H1 (cell line): ENCODE measurements around the gene THAP7. TPM values are rescaled to one million over a fixed set of nuclear protein-coding genes. Genes with fewer than 3 reads are reported as not detected.

Source experiments
- ASH2L ChIP-seq: fragments of 200-600, 300-600 bp; sonication (generic); IDR thresholded peaks from one replicate; pipeline ENCODE4 v1.7.1; 2017; ENCODE audit warnings: low read length
- BRCA1 ChIP-seq: IDR thresholded peaks from 2 replicates; pipeline ENCODE4 v1.6.1; 2012; ENCODE audit warnings: low read depth, low read length, improper control_type of control experiment
- CBX5 ChIP-seq: fragments of 300-800, 300-1000 bp; sonication (generic); IDR thresholded peaks from 2 replicates; pipeline ENCODE4 v1.7.1; 2016; ENCODE audit warnings: antibody characterized with exemption, low read length, low read depth
- POLR2AphosphoS5 ChIP-seq: IDR thresholded peaks from 2 replicates; pipeline ENCODE4 v1.6.1; 2011; ENCODE audit warnings: low read depth, low read length
- polyA plus RNA-seq, 7 experiments: library from polyadenylated mRNA; depleted of rRNA in 3 of 7; stranded (reverse) in 5 of 7; unstranded in 2 of 7; fragments of >200 nt in 5 of 7; fragments of 200-250 nt in 2 of 7; gene quantifications; 1 replicate in 5 of 7; 2 replicates in 1 of 7; 4 replicates in 1 of 7; pipeline versions ENCODE4 v1.2.1 to v1.2.3, GENCODE V29; 2011 to 2013; ENCODE audit warnings: missing spikeins in 2 of 7, mixed read lengths in 2 of 7
- total RNA-seq: library from RNA; stranded (reverse); fragmentation: NEBNext Ultra II Directional; extraction: Animal tissue kit (Norgen Biotek cat#: 25700); gene quantifications from 2 replicates; pipeline ENCODE4 v1.2.1, GENCODE V29; 2021

THAP7 gene
- total and polyA plus RNA-seq, 2 of the 8 experiments (the other 6 are each of a cell fraction or from before 2014, with no cell fraction given) = 16.9 to 32.5 TPM

- TF ChIP-seq BRCA1 (no peak), POLR2AphosphoS5 (no peak), CBX5 (no peak), ASH2L (peak; percentile 35)
Observed at GRCh38 chr22:21010426-21011113, 8.7 kb upstream of the THAP7 start (continued).
